ENCODE measurements around the gene MIX23. TPM values are rescaled to one million over a fixed set of nuclear protein-coding genes. Genes with fewer than 3 reads are reported as not detected.

MIX23 gene
- 100 to 1,000 TPM in 1 of 12 donors, 10 to 100 TPM in 11; 24.9 to 744 (median 38.7) TPM for polyA plus RNA-seq (ENCODE audit: insufficient read length in 12 of 12)
- long read RNA-seq, donor 1, transcript CCDC58-201 (5 exons, 720 nt): major isoform, 18 of 25 reads
- long read RNA-seq, donor 1, transcript CCDC58-207 (3 exons, 683 nt): minor isoform, 5 of 25 reads
- long read RNA-seq, donor 1, partial matches to known transcripts: 0 of 25 reads
- long read RNA-seq, donor 1, other reads (novel, unspliced or antisense): 0 of 25 reads
- long read RNA-seq, donor 2, transcript CCDC58-201 (5 exons, 720 nt): major isoform, 29 of 43 reads
- long read RNA-seq, donor 2, partial matches to known transcripts: 6 of 43 reads
- long read RNA-seq, donor 2, other reads (novel, unspliced or antisense): 0 of 43 reads
- long read RNA-seq, donor 3, transcript CCDC58-201 (5 exons, 720 nt): major isoform, 5 of 6 reads
- long read RNA-seq, donor 3, partial matches to known transcripts: 0 of 6 reads
- long read RNA-seq, donor 3, other reads (novel, unspliced or antisense): 0 of 6 reads
- long read RNA-seq, donor 4, partial matches to known transcripts: 0 of 6 reads
- long read RNA-seq, donor 4, other reads (novel, unspliced or antisense): 0 of 6 reads
- long read RNA-seq, donor 5, transcript CCDC58-201 (5 exons, 720 nt): major isoform, 11 of 139 reads
- long read RNA-seq, donor 5, partial matches to known transcripts: 29 of 139 reads
- long read RNA-seq, donor 5, other reads (novel, unspliced or antisense): 95 of 139 reads
- long read RNA-seq, donor 6, partial matches to known transcripts: 0 of 8 reads
- long read RNA-seq, donor 6, other reads (novel, unspliced or antisense): 0 of 8 reads
- long read RNA-seq, donor 7, transcript CCDC58-201 (5 exons, 720 nt): major isoform, 7 of 10 reads
- long read RNA-seq, donor 7, partial matches to known transcripts: 0 of 10 reads
- long read RNA-seq, donor 7, other reads (novel, unspliced or antisense): 0 of 10 reads
- long read RNA-seq, donor 8, transcript CCDC58-201 (5 exons, 720 nt): major isoform, 11 of 17 reads
- long read RNA-seq, donor 8, partial matches to known transcripts: 0 of 17 reads
- long read RNA-seq, donor 8, other reads (novel, unspliced or antisense): 0 of 17 reads
- long read RNA-seq, donor 9, transcript CCDC58-201 (5 exons, 720 nt): major isoform, 11 of 22 reads
- long read RNA-seq, donor 9, partial matches to known transcripts: 8 of 22 reads
- long read RNA-seq, donor 9, other reads (novel, unspliced or antisense): 0 of 22 reads
- long read RNA-seq, donor 10, transcript CCDC58-201 (5 exons, 720 nt): major isoform, 9 of 11 reads
- long read RNA-seq, donor 10, partial matches to known transcripts: 0 of 11 reads
- long read RNA-seq, donor 10, other reads (novel, unspliced or antisense): 0 of 11 reads
- long read RNA-seq, donor 11, transcript CCDC58-207 (3 exons, 683 nt): minor isoform, 5 of 29 reads
- long read RNA-seq, donor 11, transcript CCDC58-201 (5 exons, 720 nt): major isoform, 19 of 29 reads
- long read RNA-seq, donor 11, partial matches to known transcripts: 0 of 29 reads
- long read RNA-seq, donor 11, other reads (novel, unspliced or antisense): 0 of 29 reads

DNA sequence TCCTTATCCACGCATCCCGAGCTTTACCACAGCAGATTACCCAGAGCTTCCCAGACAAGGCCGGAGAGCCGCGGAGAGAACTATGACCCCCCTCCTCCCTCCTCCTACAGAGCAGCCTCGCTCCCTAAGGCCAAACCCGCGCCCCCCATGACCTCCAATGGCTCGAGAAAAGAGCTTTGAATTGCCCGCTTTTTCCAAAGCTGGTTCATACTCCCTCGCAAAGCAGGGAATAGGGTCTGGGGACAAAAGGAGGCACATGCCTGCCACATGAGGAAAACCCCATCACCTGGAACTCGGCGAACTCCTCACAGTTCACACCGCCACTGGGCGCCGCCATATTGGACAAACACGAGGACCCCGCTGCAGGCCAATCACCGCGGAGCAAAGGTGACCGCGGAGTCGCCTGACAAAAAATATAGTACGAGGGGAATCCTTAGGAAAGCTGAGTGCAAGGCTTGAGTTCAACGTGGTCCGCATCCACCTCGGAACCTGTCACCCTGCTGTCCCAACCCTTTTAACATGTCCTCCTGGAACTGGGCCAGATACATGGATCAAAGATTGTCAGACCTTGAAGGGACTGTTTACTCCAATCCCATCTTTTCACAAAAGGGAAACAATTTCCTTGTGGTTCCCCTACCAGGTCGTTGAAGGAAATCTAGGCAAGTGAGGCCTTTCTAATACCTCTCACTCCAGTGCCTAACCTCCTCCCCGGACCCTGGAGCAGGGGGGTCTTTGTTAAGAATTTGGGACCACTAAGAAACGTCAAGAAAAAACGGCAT, at the start of gene MIX23:
TSS of gene MIX23 (minus strand) at position 344 of the 779 bp plus-strand sequence. CDS start at position 337, 7 bp downstream.
- peak; percentile 90 for DNase-seq

DNA sequence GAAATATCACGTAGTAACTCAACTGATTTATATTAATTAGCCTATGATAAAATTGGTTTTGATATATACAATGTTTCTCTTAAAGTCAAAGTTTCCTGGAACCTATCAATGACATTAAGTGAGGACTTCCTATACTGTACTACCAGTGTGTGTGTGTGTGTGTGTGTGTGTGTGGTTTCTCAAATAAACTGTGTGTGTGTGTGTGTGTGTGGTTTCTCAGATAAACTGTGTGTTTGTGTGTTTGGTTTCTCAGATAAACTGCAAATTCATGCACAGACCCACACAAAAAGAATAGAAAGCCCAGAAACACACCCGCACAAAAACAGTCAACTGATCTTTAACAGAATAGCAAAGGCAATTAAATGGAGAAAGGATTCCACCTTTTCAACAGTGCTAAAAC, 47.3 kb upstream of the MIX23 start:
- no peak for DNase-seq

DNA sequence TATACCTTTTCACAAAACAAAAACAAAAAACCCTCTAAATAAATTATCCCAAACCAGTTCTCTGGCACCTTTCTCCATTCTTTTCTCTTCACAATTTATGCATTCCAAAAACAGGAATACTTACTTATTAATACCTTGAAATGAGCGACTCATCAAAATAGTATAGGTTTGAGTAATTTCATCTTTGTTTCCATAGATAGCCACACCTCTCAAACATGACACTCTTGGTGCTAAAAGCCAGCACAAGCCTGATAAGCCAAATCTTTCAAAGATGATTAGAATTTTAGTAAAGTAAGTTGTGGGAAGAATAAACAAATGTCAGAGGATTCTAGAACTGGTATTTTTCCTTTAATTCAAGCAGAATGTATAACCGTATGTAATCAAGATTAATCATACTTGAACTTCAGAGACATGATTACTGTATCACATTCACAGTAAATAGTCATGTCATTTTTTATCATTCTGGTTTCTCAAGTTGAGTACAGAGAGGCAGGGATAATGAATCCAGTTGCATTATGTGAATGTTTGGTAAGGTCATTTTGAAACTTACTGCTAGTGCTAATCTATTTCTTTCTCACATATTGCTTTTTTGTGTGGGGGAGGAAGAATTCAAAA, 44.9 kb upstream of the MIX23 start:
- DNase-seq: no peak

DNA sequence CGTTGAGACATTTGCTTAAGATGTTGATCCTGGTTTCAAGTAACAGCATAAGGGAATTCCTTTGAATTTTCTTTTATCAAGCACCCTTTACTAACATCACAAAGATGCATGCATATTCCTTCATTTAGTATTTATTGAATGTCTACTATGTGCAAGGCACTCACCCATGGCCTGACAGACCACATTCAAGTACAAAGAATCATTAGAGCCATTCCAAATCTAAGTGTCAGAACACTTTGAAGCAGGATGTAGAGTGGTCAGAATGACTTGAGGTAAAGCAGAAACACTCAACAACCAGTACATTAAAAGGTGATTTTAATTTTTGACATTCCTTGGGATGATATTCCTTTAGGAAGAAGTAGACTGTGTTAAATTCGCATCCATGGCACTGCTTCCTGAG, 38.8 kb upstream of the MIX23 start:
- DNase-seq: no peak

DNA sequence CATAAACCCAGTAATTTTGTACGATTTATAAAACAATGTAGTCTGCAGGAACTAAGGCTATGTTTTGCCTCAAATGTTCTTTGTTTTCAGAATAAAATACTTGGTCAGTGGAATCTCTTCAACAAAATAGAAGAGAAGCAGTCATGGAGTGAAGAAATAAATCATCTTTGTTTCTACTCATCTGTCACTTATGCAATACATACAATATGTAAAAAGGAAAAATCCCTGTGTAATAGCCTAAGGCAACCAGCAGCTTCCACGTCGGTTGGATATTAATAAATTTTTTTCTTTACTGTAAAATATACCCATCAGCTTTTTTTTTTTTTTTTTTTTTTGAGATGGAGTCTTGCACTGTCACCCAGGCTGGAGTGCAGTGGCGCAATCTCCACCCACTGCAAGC, 38.1 kb upstream of the MIX23 start:
- DNase-seq: no peak

DNA sequence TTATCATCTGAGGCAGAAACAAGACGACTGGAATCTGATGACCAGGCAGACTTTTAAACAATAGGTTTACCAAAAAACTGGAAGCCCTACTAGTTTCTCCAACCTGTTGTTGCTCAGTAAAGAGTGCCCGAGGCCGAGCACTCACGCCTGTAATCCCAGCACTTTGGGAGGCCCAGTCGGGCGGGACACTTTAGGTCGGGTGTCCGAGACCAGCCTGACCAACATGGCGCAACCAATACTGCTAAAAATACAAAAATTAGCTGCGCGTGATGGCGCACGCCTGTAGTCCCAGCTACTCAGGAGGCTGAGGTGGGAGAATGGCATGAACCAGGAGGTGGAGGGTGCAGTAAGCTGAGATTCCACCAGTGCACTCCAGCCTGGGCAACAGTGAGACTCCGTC, 33.9 kb upstream of the MIX23 start:
- no peak for DNase-seq

DNA sequence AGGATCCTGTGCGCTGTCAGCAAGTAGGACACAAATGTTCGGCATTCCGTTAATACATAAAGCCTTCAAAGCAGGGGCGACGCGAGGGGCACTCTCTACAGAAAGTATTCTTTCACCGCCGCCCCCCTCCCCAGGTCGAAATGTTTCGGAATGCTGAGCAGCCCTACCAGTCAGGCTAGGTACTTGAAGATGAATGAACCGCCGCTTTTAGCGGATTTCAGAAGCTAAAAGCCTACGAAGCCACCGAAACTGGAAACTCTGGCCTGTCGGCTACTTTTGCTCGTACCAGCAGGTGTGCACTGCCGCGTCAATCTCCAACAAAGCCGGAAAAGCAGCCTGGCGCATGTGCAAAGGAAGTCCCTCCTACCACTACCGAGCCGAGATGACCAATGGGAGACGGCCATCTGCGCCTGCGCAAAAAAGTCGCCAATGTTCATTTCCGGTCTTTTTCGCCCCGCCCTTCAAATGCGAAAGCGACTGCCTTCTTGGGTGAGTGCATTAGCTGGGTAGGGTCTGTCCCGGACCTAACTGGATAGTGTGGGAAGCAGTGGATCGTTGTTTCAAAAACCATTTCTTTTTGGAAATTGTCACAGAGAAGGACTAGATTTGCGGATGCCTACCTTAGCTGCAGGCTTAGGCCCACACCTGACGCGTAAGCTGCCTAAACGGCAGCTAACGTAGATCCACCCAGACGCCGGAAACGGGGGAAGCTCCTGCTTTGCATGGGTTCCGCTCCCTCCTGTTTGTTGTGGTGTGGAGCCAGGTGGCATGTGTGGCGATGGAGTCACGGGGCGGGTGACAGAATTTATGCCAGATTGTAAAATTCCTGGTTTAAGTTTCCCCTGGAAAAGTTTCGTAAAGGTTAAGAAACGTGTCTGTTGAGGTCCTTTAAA, 33.0 kb upstream of the MIX23 start, which contains the start of gene WDR5B:
TSS of gene WDR5B (minus strand) at position 301 of the 893 bp plus-strand sequence. CDS start 534 bp downstream, outside the sequence.
- DNase-seq: peak; percentile 99

DNA sequence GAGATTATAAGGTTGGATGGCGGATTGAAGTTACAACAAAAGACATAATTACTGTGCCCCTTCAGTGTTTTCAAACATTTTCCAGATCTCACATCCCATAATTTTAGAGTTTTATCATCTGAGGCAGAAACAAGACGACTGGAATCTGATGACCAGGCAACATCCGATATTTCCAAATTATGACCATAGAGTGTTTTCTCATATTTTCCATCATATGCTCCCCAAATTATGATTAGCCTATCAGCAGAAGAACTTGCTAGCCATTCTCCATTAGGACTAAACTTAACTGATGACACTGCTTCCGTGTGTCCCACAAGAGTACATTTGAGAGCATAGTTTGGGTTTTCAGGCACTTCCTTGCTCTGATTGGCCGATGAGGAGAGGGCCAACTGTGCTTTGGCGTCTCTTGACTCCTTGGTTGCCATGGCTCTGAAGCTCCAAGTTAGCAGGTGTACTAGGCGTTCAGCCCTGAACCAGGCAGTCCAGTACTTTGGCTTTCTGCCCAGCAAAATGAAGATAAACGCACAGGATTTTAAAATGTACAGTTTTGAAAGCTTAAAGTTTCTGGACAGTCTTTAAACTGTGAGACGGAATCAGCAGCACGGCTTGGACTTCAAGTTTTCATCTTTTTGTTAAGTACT, 32.2 kb upstream of the MIX23 start:
- peak; percentile 35 for DNase-seq

DNA sequence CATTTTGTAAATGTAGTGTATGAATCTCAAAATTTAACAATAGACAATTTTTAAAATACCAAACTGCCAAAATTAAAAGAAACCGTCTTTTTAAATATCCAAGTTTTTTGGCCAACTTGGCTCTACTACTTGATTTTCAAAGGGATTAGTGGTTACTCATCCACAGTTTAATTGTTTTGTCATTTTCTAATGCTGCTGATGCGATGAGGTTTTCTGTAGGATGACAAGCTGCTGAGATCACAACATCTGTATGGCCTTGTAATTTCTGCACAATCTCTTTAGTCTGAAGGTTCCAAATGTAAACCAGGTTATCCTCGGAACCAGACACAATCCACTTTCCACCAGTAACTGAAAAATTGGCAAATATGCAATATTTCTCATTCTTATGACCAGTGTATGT, 31.4 kb upstream of the MIX23 start:
- no peak for DNase-seq

DNA sequence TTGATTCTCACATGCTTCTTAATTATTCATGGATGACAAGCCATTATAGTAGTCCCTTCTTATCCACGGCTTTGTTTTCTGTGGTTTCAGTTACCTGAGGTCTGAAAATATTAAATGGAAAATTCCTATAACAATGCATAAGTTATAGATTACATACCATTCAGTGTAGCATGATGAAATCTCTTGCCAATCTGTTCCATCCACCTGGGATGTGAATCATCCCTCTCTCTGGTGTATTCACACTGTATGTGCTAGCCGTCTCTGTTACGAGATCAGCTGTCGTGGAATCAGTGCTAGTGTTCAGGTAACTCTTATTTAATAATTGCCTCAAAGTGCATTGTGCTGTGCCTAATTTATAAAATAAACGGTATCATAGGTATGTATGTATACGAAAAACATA, 27.6 kb upstream of the MIX23 start:
- DNase-seq: no peak

DNA sequence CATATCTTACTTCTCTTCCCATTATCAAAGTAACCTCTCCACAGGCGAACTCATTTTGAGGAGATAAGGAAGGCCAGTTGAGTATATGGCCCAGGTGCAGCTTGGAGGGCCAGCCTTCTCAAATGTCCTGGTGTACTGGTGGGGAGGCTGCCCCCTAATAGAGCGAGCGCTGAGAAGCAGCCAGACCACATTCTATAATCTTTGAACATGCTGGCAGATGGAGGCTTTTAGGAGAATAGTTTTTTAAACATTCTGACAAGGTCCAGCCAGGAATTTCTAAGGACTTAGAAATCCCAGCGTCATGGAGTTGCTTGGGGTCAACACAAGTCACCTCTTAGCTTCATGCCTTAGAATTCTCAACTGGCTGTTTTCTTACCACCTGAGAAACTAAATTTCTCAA, 27.1 kb upstream of the MIX23 start:
- DNase-seq: no peak

DNA sequence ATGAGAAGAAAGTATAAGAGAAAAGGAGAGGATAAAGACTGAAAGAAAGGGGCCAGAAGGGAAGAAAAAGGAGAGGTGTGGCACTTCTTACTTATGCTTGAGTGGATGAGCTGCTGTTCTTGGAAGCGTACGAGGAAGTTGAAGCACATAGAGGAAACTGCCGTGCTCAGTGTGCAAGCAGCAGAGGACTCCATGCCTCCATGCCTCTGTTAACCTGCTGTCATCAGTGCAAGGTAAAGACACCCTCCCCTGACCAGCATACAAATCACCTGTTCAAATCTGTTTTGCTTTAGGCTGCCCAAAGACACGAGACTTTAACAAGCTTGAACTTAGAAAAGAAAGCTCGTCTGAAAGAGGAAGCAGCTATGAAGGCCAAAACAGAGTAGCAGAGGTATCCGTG, 26.4 kb upstream of the MIX23 start:
- DNase-seq: no peak

DNA sequence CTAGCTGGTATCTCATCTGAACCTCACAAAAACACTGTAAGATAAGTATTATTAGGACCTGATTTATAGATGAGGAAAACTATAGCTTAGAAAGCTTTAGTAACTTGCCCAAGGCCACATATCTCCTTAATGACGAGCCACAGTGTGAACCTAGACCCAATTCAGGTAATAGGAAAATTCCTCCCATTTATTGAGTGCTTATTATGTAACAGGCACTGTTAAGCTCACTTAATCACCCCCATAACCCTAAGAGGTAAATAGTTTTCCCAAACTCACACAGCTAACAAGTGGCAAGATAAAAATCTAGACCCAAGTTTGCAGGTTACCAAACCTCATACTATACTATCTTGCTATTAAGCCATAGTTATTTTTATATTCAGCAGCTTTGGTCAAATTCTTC, 24.9 kb upstream of the MIX23 start:
- no peak for DNase-seq

DNA sequence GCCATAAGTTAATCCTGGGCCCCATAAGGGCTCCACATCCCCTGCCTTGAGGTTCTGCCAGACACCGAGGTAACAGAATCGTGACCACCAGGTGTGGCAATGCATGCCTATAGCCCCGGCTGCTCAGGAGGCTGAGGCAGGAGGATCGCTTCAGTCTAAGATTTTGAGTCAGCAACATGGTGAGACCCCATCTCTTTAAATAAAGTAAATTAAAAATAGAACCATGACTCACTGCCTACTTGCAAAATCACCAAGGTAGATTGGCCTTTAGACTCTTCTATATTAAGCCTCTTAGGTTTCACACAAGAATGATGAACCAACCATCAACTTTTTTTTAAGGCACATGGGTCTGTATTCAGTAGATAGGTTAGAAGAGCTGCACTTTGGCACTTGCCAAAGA, 23.2 kb upstream of the MIX23 start:
- DNase-seq: no peak

DNA sequence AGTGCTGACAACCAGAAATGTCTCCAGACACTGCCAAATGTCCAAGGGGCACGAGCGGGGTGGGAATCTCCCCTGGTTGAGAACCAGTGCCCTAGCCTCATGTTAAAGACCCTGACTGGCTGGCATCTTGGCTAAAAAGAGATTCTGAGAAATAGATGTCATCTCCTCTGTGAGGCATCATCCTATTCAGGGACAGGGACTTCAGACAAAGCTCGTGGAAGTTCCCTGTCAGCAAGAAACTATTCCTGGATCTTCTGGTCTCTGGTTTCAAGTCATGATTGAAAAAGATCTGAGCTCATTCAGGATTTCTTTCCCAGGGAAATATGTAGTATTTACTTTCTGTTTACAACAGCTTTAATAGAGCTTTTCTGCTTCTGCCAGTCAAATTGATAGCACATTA, 22.0 kb upstream of the MIX23 start:
- no peak for DNase-seq

DNA sequence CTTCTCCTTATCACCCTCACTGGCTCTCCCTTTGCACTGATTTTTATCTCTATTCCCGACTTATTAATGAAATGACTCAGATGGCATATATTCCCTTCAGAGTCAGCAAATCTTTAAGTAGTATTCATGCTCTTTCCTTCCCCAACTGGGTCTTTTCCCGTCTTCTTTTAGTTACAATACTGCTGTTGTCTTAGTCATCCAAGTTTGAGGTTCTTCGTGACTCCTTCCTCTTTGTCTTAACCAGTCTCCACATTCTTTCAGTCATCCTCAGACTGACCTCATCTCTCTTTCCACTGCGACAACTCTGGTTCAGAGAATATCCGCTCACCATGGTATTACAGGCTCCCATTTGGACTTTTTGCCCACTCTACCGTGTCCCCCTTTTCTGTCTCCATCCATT, 20.5 kb upstream of the MIX23 start:
- no peak for DNase-seq

DNA sequence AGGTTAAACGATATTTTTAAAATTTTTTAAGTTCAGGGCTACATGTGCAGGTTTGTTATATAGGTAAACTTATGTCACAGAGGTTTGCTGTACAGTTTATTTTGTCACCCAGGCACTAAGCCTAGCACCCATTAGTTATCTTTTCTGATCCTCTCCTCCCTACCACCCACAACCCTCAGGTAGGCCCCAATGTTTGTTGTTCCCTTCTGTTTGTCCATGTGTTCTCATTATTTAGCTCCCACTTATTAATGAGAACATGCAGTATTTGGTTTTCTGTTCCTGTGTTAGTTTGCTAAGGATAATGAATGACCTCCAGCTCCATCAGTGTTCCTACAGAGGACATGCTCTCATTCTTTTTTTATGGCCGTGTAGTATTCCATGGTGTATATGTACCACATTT, 15.9 kb upstream of the MIX23 start:
- DNase-seq: no peak

DNA sequence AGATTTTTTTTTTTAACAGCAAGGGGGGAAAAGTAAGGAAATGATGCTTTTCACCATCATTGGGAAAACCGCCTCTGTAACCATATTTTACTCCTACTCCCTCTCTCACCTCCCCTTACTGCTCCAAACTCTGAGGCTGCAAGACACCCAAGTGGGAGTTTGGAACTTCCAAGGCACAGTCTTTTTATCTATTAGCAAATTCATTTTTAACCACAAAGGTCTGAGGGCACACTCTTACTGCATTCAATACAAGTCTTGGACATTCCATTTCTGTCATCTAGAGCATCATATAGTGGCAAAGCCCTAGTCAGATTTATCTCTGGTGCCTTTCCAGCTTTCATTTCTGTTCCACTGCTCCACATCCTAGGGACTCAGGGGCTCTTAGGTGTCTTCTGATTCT, 14.2 kb upstream of the MIX23 start:
- DNase-seq: no peak

All from muscle of arm (tissue), 14 donors.